Hematopoietic multipotent progenitor cell (in vitro differentiated cells): Measurements from ENCODE around the gene RUNX2. TPM values are rescaled to one million over a fixed set of nuclear protein-coding genes. Genes with fewer than 3 reads are reported as not detected.

ENCODE experiments used
- DNase-seq, 3 donors: peaks; one replicate each; pipeline ENCODE4 v3.0.0-alpha.2; 2011 to 2015; ENCODE audit warnings: low read depth in 2 of 3, low spot score in 2 of 3
- total RNA-seq: library from RNA; depleted of rRNA; stranded (reverse); fragments of >200 nt; gene quantifications from one replicate; pipeline ENCODE4 v1.2.3, GENCODE V29; 2012

Gene RUNX2
- total RNA-seq, 1 donor, result 26.1 TPM

- DNase-seq, result no peak
Observed at GRCh38 chr6:45574014-45574461, 245.9 kb downstream of the RUNX2 start.

GRCh38 chr6:45574885-45575284, 246.8 kb downstream of the RUNX2 start:
- DNase-seq, result no peak

GRCh38 chr6:45576648-45577624, 248.8 kb downstream of the RUNX2 start:
- DNase-seq, result no peak

GRCh38 chr6:45577836-45578504, 249.8 kb downstream of the RUNX2 start:
- no peak for DNase-seq

- no peak for DNase-seq
Observed at GRCh38 chr6:45584127-45584526, 256.0 kb downstream of the RUNX2 start.

- peak in 2 of 3 donors; percentile 42 to 47 for DNase-seq
Observed at GRCh38 chr6:45586216-45587171, 258.4 kb downstream of the RUNX2 start.

GRCh38 chr6:45587229-45588060, 259.3 kb downstream of the RUNX2 start:
- no peak for DNase-seq

GRCh38 chr6:45589367-45589766, 261.2 kb downstream of the RUNX2 start:
- DNase-seq, result no peak

- DNase-seq, result peak in 2 of 3 donors; percentile 44 to 50
Observed at GRCh38 chr6:45590226-45590625, 262.1 kb downstream of the RUNX2 start.

GRCh38 chr6:45590696-45591184, 262.6 kb downstream of the RUNX2 start:
- no peak for DNase-seq

- no peak for DNase-seq
Observed at GRCh38 chr6:45591306-45591705, 263.2 kb downstream of the RUNX2 start.

GRCh38 chr6:45591890-45592289, 263.8 kb downstream of the RUNX2 start:
- DNase-seq, result no peak

- DNase-seq, result no peak
Observed at GRCh38 chr6:45592991-45593390, 264.9 kb downstream of the RUNX2 start.

GRCh38 chr6:45595010-45595851, 267.1 kb downstream of the RUNX2 start:
- no peak for DNase-seq

- DNase-seq, result no peak
Observed at GRCh38 chr6:45597424-45597823, 269.3 kb downstream of the RUNX2 start.

GRCh38 chr6:45599053-45599452, 270.9 kb downstream of the RUNX2 start:
- no peak for DNase-seq

- DNase-seq, result no peak
Observed at GRCh38 chr6:45605971-45606370, 277.8 kb downstream of the RUNX2 start.

- no peak for DNase-seq
Observed at GRCh38 chr6:45606831-45607400, 278.8 kb downstream of the RUNX2 start.
